NOMO-1 treated with DMSO at 0.1 percent for 48 hours (cell line): ENCODE measurements around the gene PAK5.

ENCODE experiments used
- DNase-seq: peaks from one replicate; lab custom pipeline; 2025; ENCODE audit not compliant: unreplicated experiment; lab: John Stamatoyannopoulos, UW

Gene PAK5

GRCh38 chr20:9792674-9793073 is 46.2 kb downstream of the PAK5 start:
- no peak for DNase-seq

- no peak for DNase-seq
Observed at GRCh38 chr20:9789131-9789530, 49.7 kb downstream of the PAK5 start.

- no peak for DNase-seq
Observed at GRCh38 chr20:9775176-9775575, 63.7 kb downstream of the PAK5 start.

- no peak for DNase-seq
Observed at GRCh38 chr20:9769954-9770353, 68.9 kb downstream of the PAK5 start.

GRCh38 chr20:9761476-9761875 is 77.4 kb downstream of the PAK5 start:
- DNase-seq, result no peak

GRCh38 chr20:9759392-9759791 is 79.5 kb downstream of the PAK5 start:
- DNase-seq, result no peak

- DNase-seq, result no peak
Observed at GRCh38 chr20:9758752-9759151, 80.1 kb downstream of the PAK5 start.

- DNase-seq, result no peak
Observed at GRCh38 chr20:9756660-9757059, 82.2 kb downstream of the PAK5 start.

- DNase-seq, result no peak
Observed at GRCh38 chr20:9755301-9755700, 83.6 kb downstream of the PAK5 start.

- no peak for DNase-seq
Observed at GRCh38 chr20:9744551-9744950, 94.3 kb downstream of the PAK5 start.

- no peak for DNase-seq
Observed at GRCh38 chr20:9743871-9744270, 95.0 kb downstream of the PAK5 start.

GRCh38 chr20:9742821-9743220 is 96.1 kb downstream of the PAK5 start:
- DNase-seq, result no peak

- no peak for DNase-seq
Observed at GRCh38 chr20:9741996-9742395, 96.9 kb downstream of the PAK5 start.

GRCh38 chr20:9740486-9740885 is 98.4 kb downstream of the PAK5 start:
- DNase-seq, result no peak

GRCh38 chr20:9739991-9740390 is 98.9 kb downstream of the PAK5 start:
- no peak for DNase-seq

GRCh38 chr20:9736373-9736772 is 102.5 kb downstream of the PAK5 start:
- DNase-seq, result peak; percentile 0

- no peak for DNase-seq
Observed at GRCh38 chr20:9723501-9724202, 115.2 kb downstream of the PAK5 start.

GRCh38 chr20:9711872-9712271 is 127.0 kb downstream of the PAK5 start:
- DNase-seq, result no peak

GRCh38 chr20:9710685-9711084 is 128.2 kb downstream of the PAK5 start:
- DNase-seq, result no peak

GRCh38 chr20:9705722-9706476 is 133.0 kb downstream of the PAK5 start:
- DNase-seq, result no peak

- DNase-seq, result no peak
Observed at GRCh38 chr20:9699181-9699580, 139.7 kb downstream of the PAK5 start.

GRCh38 chr20:9689041-9689440 is 149.8 kb downstream of the PAK5 start:
- no peak for DNase-seq

GRCh38 chr20:9686866-9687265 is 152.0 kb downstream of the PAK5 start:
- DNase-seq, result no peak
